Articular chondrocyte of knee joint (primary cell): Measurements from ENCODE around the gene HTR6. TPM values are rescaled to one million over a fixed set of nuclear protein-coding genes. Genes with fewer than 3 reads are reported as not detected.

ENCODE experiments used
- total RNA-seq: library from RNA; depleted of rRNA; stranded (reverse); fragments of >200 nt; gene quantifications from 2 replicates; pipeline ENCODE4 v1.2.3, GENCODE V29; 2012

Gene HTR6
- 0.11 TPM in 1 of 2 replicates, not detected in the other for total RNA-seq

GRCh38 chr1:19664453-19665185 lies at the start of gene HTR6:
TSS of gene HTR6 (plus strand) at chr1:19664875. CDS start at chr1:19665754, 879 bp downstream.

DNA sequence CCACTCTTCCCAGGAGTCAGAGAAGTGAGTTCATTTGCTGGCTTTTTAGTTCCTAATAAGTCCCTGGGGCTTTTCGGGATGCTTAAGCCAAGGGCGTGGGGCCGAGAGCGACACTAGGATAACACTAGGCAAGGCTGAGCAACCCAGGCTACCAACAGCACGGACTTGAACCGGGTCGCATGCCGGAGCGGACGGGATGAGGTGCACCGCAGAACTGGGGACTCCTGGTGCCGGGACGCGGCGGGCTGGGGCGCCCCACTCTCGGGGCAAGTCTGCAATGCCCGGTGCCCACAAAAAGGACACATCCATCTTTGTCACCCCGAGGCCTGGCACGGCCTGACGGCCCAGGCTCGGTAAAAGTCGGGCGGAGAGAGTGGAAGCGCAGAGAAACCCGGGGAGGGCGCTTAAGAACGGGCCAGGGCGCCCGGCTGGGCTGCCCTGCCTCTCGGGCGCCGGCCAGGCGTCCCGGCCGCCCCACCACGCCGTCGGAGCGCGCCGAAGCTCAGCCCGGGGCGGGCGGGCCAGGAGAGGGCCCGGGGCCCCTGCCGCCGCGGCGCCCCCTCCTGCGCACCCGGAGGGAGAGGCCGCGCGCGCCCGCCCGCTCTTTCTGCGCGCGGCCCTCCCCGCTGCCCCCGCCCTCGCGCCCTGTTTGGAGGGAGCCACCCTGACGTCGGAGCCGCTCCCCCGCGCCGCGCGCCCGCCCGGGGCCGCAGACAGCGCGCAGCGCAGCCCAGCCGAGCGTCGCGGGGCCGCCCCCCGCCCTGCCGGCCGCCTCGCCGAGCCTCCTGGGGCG lies 20.9 kb upstream of the HTR6 start, which contains the start of gene NBL1:
NBL1 (plus strand) TSS at position 710 of the 793 bp plus-strand sequence. CDS start 10,720 bp downstream, outside the sequence.

Other genes starting within 250 kb of the HTR6 start
- gene CAPZB, start 179.3 kb upstream of the HTR6 start, total RNA-seq, result 203 and 216 TPM in 2 replicates
- 68.1 and 102 TPM in 2 replicates for gene NBL1, start 20.6 kb upstream of the HTR6 start, total RNA-seq
- 24.6 and 25.0 TPM in 2 replicates for gene TMCO4, start 135.0 kb downstream of the HTR6 start, total RNA-seq
- gene RNF186, start 150.4 kb downstream of the HTR6 start, total RNA-seq, result not detected in 2 replicates
- gene OTUD3, start 217.5 kb downstream of the HTR6 start, total RNA-seq, result 4.6 and 5.9 TPM in 2 replicates